PFSK-1 (cell line): Measurements from ENCODE around the gene RPS6KA6.

ENCODE experiments used
- FOXP2 ChIP-seq: optimal IDR thresholded peaks from 2 replicates; pipeline ENCODE3; 2011; ENCODE audit warnings: borderline replicate concordance, control low read depth, inconsistent platforms; ENCODE audit not compliant: insufficient read depth; ENCODE audit errors: extremely low read length, extremely low read depth
- POLR2AphosphoS5 ChIP-seq: IDR thresholded peaks from 2 replicates; pipeline ENCODE4 v1.6.1; 2012; ENCODE audit warnings: low read depth, mild to moderate bottlenecking, control low read depth, low read length, moderate library complexity
- SIN3A ChIP-seq: IDR thresholded peaks from 2 replicates; pipeline ENCODE4 v1.6.1; 2012; ENCODE audit warnings: mild to moderate bottlenecking, low read length, moderate library complexity, borderline replicate concordance; ENCODE audit not compliant: insufficient read depth
- TAF1 ChIP-seq: IDR thresholded peaks from 2 replicates; pipeline ENCODE4 v1.6.1; 2012; ENCODE audit warnings: low read length, control low read depth, borderline replicate concordance; ENCODE audit not compliant: insufficient read depth
- TF ChIP-seq, protein P1 (sequence below), 2 experiments: IDR thresholded peaks; 2 replicates each; pipeline versions ENCODE4 v1.6.1 to v1.8.0; 2011 to 2012; ENCODE audit warnings: low read depth in 2 of 2, low read length in 2 of 2, control low read depth in 1 of 2, inconsistent platforms in 1 of 2, mild to moderate bottlenecking in 1 of 2, moderate library complexity in 1 of 2; ENCODE audit not compliant: insufficient read depth in 1 of 2

Gene RPS6KA6

DNA sequence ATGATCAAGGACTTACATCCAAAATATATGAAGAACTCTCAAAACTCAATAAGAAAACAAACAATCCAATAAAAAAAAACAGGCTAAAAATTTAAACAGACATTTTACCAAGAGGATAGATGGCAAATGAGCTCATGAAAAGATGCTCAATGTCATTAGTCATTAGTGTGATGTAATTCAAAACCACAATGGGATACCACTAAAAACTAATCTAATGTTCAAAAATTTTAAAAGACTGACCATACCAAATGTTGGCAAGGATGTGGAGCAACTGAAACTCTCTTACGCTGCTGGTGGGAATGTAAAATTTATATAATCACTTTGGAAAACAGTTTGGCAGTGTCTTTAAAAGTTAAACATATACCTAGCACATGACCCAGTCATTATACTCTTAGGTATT is 43.7 kb downstream of the RPS6KA6 start:
- no peak for TF ChIP-seq SIN3A

GRCh38 chrX:84133023-84133422 is 55.0 kb downstream of the RPS6KA6 start:
- TF ChIP-seq POLR2AphosphoS5 = no peak
- no peak for TF ChIP-seq TAF1
- TF ChIP-seq, protein P1, sequence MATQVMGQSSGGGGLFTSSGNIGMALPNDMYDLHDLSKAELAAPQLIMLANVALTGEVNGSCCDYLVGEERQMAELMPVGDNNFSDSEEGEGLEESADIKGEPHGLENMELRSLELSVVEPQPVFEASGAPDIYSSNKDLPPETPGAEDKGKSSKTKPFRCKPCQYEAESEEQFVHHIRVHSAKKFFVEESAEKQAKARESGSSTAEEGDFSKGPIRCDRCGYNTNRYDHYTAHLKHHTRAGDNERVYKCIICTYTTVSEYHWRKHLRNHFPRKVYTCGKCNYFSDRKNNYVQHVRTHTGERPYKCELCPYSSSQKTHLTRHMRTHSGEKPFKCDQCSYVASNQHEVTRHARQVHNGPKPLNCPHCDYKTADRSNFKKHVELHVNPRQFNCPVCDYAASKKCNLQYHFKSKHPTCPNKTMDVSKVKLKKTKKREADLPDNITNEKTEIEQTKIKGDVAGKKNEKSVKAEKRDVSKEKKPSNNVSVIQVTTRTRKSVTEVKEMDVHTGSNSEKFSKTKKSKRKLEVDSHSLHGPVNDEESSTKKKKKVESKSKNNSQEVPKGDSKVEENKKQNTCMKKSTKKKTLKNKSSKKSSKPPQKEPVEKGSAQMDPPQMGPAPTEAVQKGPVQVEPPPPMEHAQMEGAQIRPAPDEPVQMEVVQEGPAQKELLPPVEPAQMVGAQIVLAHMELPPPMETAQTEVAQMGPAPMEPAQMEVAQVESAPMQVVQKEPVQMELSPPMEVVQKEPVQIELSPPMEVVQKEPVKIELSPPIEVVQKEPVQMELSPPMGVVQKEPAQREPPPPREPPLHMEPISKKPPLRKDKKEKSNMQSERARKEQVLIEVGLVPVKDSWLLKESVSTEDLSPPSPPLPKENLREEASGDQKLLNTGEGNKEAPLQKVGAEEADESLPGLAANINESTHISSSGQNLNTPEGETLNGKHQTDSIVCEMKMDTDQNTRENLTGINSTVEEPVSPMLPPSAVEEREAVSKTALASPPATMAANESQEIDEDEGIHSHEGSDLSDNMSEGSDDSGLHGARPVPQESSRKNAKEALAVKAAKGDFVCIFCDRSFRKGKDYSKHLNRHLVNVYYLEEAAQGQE (IDR thresholded peaks at IDR 0.05; ENCODE audit: insufficient read depth in 1 of 2, low read depth in 2 of 2, low read length in 2 of 2) = no peak
- TF ChIP-seq SIN3A = no peak
- no peak for TF ChIP-seq FOXP2

- TF ChIP-seq FOXP2 (no peak), POLR2AphosphoS5 (no peak), TAF1 (no peak)
Measured at GRCh38 chrX:84123585-84123984, 64.4 kb downstream of the RPS6KA6 start.

DNA sequence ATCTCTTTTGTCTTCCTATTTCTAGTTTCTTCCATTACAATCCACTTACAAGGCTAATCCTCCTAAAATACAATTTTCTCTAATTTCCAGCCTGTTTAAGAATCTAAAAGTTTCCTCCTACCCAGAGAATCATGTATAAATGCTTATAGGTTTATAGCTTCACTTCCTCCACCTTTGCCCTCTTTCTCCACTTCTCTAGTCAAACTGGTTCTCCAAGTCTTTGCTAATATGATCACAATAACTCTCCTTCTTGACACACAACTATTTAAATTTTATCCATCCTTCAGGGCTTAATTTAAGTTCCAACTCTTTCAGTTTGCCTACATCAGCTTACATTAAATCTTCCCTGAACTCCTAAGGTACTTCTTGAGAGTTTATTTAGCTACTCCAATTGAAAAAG is 69.2 kb downstream of the RPS6KA6 start:
- TF ChIP-seq, protein P1 (IDR thresholded peaks at IDR 0.05; ENCODE audit: insufficient read depth in 1 of 2, low read depth in 2 of 2, low read length in 2 of 2) = no peak
- TF ChIP-seq TAF1 (no peak), FOXP2 (no peak), SIN3A (no peak), POLR2AphosphoS5 (no peak)

DNA sequence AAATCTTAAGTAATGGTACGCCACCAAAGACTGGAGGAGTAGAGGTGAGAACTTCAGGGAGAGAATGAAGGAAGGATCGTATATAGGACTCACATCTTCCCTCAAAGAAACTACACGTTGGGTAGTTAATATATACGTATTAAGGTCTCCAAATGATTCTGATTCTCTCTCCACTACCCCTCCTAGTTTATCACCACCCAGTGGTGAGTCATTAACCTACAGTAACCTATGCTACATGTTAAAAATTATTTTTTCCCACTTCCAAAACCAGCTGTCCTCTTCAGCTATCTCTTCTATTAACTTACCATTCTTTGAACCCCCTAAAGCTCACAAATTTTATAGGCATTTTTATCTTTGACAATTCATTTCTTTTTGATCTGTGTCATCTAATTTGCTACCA is 69.7 kb downstream of the RPS6KA6 start:
- TF ChIP-seq SIN3A = no peak

GRCh38 chrX:84108584-84108983 is 79.4 kb downstream of the RPS6KA6 start:
- TF ChIP-seq POLR2AphosphoS5 = no peak
- TF ChIP-seq FOXP2 = no peak
- TF ChIP-seq, protein P1 (IDR thresholded peaks at IDR 0.05; ENCODE audit: insufficient read depth in 1 of 2, low read depth in 2 of 2, low read length in 2 of 2) = no peak
- TF ChIP-seq TAF1 = no peak
- TF ChIP-seq SIN3A = no peak

DNA sequence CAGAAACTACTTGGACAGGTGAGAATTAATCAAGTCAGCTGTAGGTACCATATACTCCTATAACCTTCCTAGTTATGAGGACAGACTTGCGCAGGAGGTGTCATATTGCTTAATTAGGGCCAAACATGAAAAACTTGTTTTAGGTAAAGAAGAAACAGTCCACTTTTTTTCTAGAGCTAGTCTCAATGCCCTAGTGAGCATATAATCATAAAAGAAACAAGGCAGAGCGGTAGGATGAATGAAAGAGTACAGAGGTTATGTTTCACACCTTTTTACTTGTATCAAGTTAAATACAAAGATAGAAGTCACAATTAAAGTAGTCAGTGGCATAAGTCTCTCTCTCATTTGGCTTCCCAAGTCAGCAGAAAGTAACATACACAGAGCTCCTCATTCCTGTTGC is 88.9 kb downstream of the RPS6KA6 start:
- TF ChIP-seq, protein P1 (IDR thresholded peaks at IDR 0.05; ENCODE audit: insufficient read depth in 1 of 2, low read depth in 2 of 2, low read length in 2 of 2) = no peak
- TF ChIP-seq SIN3A = no peak
- no peak for TF ChIP-seq TAF1
- no peak for TF ChIP-seq POLR2AphosphoS5
- TF ChIP-seq FOXP2 = no peak
